ENCODE data around the gene CALCA.
A peak's percentile ranks its signal among the peaks of the same experiment; 100 is the strongest.
"Not testable (repeated sequence)": the region's sequence is repeated elsewhere in the genome, so short reads cannot be mapped to it uniquely, and the experiment has no call there.

Gene CALCA, protein sequence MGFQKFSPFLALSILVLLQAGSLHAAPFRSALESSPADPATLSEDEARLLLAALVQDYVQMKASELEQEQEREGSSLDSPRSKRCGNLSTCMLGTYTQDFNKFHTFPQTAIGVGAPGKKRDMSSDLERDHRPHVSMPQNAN

DNA sequence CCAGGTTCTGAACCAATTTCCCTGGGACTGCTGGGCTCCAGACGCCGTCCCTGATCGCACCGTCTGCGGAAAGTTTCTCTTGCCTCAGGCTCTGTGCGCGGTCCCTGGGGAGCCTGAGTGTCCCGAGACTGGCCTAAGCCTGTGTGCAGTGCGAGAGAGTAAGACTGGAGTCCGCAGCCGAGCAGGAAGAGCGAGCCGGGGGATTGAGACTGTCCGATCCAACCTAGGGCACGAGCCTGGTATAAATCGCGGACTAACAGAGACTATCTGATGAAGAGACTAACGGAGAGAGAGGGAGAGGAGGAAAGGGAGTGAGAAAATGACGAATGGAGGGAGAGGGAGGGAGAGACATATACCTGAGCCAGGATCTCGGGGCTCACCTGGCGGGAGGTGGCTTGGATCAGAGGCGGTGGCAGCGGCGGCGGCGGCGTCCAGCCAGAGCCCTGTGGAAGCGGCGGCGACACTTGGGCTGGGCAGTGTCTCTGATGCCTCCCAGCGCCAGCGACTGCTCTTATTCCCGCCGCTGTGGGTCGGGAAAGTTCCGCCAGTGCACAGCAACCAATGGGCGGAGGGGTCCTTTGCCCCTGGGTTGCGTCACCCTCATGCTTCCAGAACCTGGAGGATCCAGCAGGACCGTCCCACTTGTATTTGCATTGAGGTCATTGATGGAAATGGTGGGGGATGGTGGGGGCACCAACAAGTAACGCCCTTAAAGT is at the start of gene CALCA:
TSS of gene CALCA (minus strand) at position 487 of the 716 bp plus-strand sequence. CDS start 1,159 bp downstream, outside the sequence.
- no peak for DNase-seq

DNA sequence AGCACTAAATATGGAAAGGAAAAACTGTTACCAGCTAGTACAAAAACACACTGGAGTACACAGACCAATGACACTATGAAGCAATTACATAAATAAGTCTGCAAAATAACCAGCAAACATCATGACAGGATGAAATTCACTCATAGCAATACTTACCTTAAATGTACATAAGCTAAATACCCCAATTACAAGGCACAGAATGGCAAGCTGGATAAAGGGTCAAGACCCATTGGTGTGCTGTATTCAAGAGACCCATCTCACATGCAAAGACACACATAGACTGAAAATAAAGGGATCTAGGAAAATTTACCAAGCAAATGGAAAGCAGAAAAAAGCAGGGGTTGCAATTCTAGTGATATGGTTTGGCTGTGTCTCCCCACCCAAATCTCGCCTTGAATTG is 44.0 kb upstream of the CALCA start:
- DNase-seq: no peak

DNA sequence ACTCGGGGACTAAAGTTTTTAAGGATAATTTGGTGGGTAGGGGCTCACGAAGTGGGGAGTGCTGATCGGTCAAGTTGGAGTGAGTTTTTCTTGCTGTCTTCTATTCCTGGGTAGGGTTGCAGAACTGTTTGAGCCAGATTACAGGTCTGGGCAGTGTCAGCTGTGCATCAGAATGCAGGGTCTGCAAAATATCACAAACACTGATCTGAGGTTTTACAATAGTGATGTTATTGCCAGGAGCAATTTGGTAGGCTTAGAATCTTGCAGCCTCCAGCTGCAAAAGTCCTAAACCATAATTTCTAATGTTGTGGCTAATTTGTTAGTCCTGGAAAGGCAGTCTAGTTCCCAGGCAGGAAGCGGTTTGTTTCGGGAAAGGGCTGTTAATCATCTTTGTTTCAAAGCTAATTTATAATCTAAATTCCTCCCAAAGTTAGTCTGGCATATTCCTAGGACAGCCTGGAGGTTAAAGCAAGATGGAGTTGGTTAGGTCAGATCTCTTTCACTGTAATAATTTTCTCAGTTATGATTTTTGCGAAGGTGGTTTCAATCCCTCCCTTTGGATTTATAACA is 39.7 kb upstream of the CALCA start:
- DNase-seq: no peak

DNA sequence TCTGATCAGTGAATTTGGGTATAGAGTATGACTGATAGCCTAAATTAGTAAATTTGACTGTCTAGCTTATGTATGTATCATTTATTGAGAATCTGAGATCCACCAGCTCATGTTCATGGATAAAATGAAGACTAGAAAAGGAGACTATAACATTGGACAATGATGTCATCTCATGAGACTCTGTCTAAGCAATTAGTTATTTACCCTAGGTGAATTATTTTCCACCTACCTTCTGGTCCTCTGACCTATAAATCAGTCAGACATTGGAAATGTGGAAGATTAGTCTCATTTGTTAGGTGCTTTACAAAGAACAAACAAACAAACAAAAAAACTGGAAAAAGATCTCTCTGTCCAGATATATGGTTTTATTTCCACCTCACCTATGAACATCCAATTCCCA is 38.7 kb upstream of the CALCA start:
- DNase-seq: no peak

DNA sequence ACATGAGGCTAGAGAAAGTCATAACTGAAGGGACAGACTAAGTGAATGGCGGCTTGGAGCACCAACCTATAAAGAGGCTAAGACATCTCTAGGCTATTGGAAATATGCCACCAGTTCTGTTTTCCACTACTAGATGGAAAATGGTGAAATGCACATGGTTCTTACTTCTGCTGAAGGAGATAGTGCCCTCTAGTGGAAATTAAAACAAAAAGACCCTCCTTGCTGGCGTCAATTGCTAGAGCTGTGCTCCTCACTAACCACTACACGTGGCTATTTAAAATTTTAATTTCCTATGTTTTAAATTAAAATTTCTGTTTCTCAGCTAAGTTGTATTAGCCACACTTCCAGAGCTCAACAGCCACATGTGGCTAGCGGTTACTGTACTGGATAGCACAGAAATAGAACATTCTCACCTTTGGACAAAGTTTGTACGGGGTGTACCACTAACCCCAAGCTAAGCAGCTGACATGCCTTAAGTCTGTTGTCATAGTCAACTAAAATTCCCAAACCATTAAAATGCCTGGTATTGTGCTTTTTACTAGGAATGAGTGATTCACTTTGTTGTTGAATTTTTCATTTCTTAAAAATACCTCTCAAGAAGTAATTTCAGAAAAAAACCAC is 34.1 kb upstream of the CALCA start:
- no peak for DNase-seq

DNA sequence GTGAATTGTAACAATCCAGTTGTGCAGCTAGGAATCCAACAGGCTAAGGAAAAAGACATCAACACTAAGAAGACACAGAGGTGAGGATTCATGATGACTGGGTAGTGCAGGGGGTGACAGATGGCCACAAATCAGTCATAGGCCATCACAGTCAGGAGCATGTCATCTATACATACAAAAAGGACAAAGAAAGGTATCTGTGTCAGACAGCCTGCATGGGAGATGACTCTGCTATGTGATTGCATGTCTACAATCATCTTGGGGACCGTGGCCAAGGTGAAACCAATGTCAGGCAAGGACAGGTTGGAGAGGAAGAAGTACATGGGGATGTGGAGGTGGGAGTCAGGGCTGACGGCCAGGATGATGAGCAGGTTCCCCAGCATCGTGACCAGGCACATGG is 16.0 kb upstream of the CALCA start:
- DNase-seq: not testable (repeated sequence)

DNA sequence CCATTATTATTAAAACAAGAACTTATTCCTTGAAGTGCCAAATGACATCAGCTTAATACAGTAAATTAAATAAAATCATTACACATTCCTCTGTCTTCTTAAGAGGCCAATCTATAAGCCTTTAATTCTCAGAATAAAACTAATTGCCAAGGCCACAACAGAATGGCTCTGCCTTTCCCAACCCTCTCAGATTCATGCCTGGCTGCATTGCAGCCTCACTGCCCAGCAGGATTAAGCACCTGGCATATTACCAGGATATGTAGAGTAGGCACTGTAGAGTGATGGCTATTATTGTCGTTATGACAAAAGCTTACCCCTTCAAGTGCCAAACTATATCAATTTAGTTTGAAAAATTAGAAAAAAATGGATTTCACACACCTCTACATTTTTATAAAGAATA is 9.4 kb upstream of the CALCA start:
- no peak for DNase-seq

DNA sequence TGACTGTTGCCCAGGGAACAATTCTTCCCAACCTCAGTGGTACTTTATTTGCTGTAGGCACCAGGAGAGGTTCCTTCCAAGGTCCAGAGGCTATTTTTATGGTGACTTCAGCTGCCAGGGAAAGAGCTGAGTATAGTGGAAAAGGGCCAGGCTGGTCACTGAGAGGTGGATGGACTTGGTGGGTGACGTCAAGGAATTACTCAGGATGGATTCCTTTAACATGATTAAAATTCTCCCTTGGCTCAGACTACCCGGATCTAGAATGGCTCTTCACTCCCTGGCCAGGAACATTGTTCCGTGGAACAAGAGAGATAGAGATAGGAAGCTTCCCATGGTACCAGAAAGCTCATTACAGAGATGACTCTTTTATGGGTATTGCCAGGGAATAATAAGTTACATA is 8.7 kb upstream of the CALCA start:
- no peak for DNase-seq

DNA sequence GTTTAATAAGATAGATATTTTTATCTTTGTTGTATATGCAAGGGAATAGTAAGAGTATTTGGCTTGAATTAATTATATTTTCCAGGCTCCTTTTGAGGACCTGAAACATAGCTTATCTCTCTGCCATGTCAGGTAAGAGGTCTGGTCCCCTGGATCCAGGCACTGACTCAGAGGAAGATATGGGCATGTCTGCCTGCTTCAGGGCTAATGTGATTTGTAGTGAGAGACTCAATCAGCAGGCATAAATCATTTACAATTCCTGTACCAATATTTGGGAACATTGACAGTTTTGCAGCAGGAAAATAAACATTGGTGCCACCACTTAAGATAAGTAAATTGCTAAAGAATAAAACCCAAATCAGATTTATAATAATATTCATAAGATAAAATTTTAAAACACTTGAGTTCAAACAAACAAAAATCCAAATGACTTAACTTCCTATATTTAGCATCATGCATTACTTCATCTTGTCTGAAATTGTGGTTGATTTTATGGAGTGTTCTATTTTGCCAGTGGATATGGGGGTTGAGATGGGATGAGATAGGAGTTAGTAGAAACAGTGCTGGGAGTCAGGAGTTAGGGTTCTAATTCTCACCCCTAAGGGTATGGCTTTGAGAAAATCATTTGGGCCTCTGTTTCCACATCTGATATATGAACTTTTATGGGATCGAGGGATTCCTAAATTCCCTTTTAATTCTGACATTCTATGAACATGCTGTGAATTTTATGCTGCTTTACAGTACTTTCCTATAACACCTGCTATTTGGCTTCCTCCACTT is 5.1 kb upstream of the CALCA start:
- DNase-seq: no peak

DNA sequence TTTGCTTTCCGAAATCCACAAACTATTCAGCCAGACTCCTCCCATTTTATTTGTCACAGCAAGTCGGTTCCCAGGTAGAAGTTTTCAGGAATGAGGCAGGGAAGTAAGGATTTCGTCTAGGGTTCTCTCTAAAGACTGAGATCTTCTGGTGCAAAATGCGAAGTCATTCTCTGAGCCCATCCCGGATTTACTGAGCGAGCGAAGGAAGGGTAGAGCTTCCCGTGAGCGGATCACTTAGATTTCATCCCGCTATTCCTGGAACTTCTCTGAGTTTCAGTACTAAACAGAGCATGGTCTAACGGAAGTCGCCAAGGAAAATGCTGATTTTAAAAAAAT is 3.1 kb upstream of the CALCA start:
- DNase-seq: no peak

DNA sequence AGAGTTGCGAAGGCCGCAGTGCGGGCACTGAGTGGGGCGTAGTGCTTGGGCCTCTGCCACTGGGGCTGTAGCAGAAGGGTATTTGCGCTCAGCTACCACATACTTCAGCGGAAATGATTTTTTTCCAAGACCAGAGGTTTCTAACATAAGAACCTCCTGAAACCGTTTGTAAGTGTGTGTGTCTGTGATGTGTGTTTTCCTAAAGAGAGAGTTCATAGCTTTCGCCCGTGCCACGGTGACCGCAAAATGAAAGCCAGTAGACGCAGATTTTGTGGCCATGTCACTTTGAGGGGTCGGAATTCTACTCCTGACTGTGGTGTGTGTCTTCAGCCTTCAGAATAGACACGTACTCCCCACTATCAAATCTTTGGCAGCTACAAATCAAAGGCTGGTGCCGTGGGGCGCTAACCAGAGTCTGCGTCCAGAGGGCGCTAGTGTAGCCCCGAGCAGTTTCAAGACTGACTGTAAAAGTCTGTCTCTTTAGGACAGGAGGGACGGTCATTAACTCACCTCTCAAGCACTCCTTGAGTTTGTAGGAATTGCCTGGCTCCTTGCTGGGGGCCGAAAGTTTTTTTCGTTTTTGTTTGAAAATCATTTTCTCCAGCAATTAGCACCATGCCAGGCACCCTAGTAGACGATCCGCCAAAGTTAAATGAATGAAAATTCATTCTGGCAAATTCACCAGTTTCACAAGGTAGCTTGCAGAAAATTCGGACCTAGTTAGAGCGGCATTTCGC is 2.5 kb upstream of the CALCA start:
- DNase-seq: peak; percentile 46 to 53

DNA sequence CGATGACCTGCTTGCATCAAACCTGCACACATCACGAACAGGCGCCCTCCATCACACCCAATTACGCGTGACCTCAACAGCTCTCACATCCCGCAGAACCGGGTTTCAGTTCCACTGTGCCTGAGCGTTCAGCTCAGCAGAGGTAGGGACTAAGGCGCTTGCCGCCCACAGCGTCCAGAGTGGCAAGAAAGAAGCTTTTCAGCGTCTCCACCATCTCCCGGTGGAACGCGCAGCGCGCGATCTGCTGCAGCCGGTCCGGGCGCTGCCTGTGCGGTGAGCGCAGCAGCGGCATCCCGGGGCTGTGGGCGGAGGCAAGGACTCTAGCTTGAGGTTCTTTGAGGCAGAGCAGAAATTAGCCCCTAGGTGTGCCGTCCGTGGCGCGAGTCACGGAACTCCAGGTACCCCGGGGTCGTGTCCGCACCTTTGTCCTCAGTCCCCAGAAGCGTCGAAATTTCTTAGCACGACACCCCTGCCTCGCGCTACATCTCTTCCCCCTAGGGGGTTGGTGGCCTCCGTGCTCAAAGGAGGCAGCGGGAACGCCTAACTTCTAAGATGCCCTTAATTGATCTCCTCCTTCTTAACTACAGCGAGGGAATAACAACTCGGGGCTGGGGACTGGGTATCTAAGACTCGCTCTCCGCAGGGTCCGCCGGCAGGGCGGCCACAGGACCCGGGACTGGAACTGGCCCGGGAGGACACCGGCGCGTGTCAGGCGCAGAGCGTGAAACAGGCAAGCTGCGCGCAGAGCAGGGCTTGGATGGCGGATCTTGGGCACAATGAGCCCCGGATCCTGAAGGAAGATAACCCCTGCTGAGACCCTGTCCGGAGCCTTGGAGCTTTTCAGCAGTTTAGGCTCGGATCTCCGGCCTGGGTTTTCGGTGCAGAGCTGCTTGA is 1.7 kb upstream of the CALCA start:
- DNase-seq: peak; percentile 14 to 42

DNA sequence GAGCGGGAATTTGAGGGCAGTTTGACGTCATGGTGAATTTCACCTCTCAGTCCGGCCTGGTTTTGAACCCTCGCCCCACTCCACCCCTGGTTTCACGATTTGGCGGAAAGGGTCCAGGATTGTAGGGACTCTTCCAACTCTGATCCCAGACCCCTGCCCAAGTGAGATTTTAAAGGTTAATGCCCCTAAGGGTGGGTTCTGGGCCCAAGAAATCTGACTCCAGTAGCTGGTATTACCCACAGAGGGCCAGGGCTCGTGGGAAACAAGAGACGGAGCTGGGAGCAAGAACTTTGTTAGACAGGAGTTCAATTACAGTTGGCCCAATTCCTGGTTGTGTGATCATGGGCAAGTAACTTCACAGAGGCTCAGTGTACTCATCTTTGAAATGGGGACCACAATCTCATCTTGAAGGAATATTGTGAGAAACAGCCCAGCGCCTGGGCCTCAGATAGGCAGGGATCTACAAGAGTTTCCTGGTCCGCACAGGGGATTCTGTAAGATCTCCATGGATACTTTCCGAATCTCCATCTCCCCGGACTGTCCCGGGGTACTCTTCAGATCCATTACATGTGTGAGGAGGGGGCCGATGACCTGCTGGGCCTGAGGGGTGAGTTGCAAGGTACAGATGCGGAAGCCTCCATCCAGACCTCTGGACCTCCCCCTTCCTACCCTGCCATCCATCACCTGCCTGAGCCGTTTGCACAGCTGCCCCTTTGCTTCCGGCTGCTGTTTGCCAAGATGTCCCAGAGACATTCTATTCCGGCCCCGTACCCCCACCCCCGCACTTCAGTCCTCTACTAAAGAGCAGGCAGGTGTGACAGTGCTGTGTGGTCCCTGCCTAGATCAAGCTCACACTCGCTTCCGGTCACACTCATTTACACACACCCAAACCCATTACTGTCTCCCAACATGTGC is 687 bp upstream of the CALCA start:
- no peak for DNase-seq

DNA sequence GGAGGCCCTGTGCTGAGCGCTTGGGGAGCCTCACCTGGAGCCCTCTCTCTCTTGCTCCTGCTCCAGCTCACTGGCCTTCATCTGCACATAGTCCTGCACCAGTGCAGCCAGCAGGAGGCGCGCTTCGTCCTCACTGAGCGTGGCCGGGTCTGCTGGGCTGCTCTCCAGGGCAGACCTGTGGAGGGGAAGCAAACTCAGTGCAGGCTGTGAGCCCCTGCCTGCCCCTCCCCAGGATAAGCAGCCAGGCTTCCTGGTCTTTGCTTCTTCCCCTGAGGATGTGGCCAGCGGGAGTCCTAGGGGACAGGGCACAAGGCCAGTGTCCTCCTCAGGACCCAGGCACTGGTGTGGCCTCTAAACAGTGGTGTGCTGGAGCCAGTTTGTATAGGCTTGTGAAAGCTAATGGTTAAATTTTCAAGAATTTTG is 2.2 kb downstream of the CALCA start:
- DNase-seq: peak; percentile 23 to 66

DNA sequence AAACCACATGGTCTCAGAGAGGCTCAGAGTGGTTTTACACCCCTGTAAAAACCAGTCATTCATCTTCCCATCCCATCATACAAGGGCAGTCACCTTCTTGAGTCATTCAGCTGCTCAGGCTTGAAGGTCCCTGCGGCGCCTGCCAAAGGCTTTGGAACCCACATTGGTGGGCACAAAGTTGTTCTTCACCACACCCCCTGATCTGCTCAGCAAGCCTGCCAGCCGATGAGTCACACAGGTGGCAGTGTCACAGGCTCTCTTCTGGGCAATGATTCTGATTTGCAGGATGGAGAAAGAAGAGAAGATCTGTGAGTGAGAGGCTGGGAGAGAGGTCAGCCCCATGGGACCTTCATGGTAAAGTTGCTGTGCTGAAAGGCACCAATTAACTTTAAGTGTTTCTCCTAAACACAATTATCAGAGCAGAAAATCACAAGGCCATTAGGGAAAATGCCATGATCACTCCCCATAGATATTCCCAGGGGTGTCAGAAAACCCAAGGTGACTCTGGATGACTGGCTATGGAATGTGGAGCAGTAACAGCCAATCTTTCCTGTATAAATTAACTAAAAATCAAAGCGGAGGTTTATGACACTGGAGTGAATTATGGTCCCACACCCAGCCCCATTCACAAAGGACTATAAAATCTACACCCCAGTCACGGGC is 4.4 kb downstream of the CALCA start:
- no peak for DNase-seq

DNA sequence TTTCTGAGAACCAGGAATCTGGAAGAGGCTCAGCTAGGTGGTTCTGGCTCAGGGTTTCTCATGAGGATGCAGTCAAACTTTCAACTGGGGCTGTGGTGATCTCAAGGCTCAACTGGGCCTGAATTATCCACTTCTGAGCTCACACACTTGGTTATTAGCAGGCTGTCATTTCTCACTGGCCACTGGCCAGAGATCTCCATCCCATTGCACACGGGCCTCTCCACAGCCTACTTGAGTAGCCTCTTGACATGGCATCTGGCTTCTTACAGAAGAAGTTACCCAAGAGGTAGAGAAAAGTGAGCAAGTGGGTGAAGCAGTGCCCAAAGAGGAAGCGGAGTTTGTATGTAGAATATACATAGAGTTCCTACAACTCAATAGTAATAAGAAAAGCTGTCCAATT is 16.0 kb downstream of the CALCA start:
- no peak for DNase-seq

DNA sequence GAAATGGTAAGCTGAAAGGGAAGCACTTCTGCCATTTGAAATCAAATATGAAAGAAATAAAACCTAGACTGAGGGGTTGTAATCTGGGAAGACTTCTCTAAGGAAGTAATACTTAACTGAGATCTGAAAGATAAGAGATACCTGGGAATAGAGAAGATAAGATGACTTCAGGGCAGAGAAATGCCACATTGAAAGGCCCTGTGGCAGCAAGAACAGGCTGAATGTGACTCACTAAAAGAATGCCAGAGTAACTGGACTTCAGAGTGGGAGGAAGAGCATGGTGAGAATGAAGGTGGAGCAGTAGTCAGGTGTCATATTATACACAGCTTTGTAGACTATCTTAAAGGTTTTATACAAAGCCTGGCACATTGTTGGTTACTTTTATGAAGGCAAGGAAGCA is 17.6 kb downstream of the CALCA start:
- DNase-seq: no peak

DNA sequence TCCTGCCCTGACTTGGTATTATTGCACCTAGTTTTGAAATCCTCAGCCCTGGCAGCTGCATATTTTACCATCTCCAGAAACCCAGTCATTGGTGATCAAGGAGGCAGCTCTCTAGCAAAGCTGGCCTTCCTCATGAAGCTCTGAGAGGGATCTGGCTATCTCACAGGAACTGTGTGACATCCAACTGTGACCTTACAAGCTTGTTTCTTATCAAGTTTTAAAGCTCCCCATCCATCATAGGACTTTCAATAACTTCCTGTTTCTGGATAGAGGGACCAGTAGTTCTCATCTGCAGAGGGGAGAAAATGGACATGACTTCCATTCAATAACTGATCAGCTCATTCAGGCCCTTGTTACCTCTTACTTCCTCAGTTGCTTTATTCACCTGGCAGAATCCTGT is 18.2 kb downstream of the CALCA start:
- no peak for DNase-seq

DNA sequence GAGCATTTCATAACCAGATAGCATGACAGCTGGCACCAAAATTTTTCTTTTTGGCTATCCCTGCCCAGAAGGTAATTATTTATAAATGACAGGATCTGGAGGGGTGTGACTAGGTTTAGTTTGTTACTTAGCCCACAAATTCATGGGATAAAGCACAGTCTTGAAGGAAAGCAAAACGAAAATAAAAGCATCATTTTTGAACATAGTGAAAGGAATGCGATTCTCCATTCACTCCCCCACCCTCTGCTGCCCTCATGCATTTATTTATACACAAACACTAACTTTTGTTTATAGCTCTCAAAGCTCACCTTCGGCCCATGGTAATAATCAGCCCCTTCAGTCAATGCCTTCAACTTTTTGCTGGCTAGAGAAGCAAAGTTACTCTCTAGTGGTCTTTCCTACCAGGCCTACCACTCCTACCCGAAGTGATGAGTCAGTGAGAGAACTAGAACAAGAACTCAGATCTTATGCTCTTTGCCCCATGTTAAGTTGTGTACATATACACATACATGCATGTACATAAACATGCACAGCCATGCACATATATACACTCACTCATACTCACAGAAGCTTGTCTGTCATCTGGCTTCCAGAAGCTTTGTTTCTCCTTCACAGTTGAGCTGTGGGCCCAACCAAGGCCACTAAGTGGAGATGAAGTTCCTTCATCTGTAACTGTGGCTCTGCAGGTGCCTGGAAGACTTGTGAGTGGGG is 22.6 kb downstream of the CALCA start:
- no peak for DNase-seq
